22Rv1 (cell line): ENCODE measurements around the gene MAD2L2.

Experiments used
- H3K27ac ChIP-seq: fragments of 450-650 bp; 2 replicates; pipeline ENCODE4 v1.5.1; 2017
- CTCF ChIP-seq: fragments of 450-650 bp; IDR thresholded peaks from 2 replicates; pipeline ENCODE4 v1.5.1; 2017; ENCODE audit warnings: mild to moderate bottlenecking
- ZFX ChIP-seq: fragments of 450-650 bp; IDR thresholded peaks from 2 replicates; pipeline ENCODE4 v1.6.1; 2017; ENCODE audit warnings: antibody characterized with exemption, borderline replicate concordance

MAD2L2 gene

GRCh38 chr1:11678442-11678841 lies 2.5 kb downstream of the MAD2L2 start:
- H3K27ac ChIP-seq = no peak overlapping the region

DNA sequence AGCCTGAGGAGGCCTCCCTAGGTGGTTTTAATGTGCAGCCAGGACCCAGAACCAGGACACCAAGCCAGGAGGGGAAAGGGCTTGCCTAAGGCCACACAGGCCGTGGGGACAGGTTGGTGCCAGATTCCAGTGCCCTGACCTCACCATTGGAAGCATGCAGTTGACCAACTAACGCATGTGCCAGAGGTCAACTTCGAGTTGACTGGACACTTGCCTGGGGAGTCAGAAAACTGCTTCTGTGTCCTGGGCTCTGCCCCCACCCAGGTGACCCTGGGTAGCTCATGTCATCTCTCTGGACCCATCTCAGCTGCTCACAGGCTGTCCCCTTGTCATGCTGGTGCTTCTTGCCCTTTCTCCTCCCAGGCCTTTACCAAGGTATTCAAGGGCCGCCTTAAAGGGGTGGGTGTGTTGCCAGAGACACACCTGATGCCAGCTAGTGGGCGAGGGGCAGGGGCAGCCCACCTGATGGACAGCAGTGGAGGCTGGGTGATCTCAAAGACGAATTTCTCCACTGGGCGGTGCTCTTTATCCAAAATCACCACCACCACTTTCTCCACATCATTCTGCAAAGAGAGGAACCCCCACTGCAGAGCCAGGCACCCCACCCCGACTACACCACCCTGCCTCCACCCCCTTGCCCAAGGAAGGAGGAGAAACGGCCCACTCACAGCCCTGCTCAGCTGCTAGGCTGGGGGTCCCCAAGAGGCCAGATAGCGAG lies 4.4 kb downstream of the MAD2L2 start:
- TF ChIP-seq CTCF (no peak), ZFX (no peak)
- no peak overlapping the region for H3K27ac ChIP-seq

More at GRCh38 chr1:11678442-11678841, 2.5 kb downstream of the MAD2L2 start:
- TF ChIP-seq ZFX (no peak), CTCF (no peak)

- H3K27ac ChIP-seq = no peak overlapping the region
- TF ChIP-seq ZFX (no peak), CTCF (no peak)
Measured at GRCh38 chr1:11675325-11675724, 5.6 kb downstream of the MAD2L2 start.

DNA sequence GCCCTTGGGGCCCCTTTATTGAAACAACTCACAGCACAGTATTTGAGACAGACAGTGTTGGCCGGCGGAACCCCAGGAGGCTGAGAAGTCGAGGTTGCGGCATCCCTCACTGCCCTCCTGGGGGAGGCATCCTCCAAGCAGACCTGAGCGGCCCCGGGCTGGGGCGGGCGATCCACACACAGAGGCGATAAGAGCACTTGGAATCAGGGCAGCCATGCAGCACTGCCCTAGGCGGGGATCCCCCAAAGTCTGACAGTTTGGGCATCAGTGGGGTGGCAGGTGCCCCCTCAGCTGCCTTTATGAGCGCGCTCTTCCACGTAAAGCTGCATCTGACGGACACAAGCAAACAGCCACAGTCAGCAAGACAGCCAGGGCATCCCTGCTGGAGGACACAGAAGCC lies 6.5 kb downstream of the MAD2L2 start:
- no peak overlapping the region for H3K27ac ChIP-seq

GRCh38 chr1:11673089-11673769 lies 7.7 kb downstream of the MAD2L2 start:
- no peak for TF ChIP-seq ZFX
- no peak for TF ChIP-seq CTCF
- H3K27ac ChIP-seq = no peak overlapping the region

More for the DNA sequence above, 6.5 kb downstream of the MAD2L2 start:
- TF ChIP-seq CTCF (no peak), ZFX (no peak)

DNA sequence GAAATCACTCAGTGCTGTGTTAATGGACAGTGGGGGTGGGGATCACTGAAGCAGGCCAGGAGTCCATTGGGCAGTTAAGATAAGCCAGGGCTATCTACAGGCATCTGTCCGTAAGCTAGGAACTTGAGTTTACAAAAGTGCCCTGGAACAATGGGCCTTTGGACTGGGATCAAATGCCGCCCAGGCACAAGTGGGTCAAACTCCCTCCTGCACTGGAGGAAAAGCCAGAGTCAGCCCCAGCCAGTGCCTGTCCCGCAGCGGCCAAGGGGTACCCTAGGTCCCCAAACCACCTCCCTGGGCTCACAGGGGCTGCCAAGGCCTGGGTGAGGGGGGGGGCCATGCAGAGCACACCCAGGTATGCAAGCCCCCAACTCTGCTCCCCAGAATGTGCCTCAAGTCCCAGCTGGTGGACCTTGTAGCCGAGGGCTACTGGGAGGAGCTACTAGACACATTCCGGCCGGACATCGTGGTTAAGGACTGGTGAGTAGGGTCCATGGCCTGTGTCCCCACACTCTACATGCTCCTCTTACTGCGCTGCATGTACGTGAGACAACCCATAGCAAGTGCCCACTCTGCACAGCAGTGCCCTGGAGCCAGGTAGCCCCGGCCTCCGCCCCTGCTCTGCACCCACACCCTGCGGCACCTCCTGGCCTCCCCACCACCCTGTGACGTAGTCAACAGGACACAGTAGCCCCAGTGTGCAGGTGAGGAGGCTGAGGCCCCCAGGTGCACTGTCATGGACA lies 9.2 kb downstream of the MAD2L2 start:
- no peak overlapping the region for H3K27ac ChIP-seq
- TF ChIP-seq CTCF = no peak
- TF ChIP-seq ZFX = no peak

DNA sequence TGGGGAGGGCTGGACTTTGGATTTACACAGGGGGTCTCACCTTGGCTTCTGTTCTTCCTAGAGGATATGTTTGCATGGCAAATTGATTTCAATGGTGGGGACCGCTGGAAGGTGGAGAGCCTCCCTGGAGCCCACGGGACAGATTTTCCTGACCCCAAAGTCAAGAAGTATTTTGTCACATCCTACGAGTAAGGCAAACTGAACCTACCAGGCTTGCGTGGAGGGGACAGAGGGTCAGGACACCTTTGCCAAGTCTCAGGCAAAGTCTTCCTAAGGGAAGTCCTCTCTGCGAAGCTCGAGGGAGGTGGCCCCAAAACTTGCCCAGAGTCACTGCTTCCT lies 9.8 kb downstream of the MAD2L2 start:
- TF ChIP-seq ZFX (no peak), CTCF (no peak)
- no peak overlapping the region for H3K27ac ChIP-seq
